GM10266 (cell line): ENCODE data around the gene SPATS2.
A peak's percentile ranks its signal among the peaks of the same experiment; 100 is the strongest.
"Not testable (repeated sequence)": the region's sequence is repeated elsewhere in the genome, so short reads cannot be mapped to it uniquely, and the experiment has no call there.

Source experiments
- DNase-seq: peaks from one replicate; pipeline ENCODE4 v3.0.0; 2012; ENCODE audit errors: extremely low spot score
- CTCF ChIP-seq: IDR thresholded peaks from 2 replicates; pipeline ENCODE4 v1.5.1; 2012; ENCODE audit warnings: mild to moderate bottlenecking, low read depth; ENCODE audit not compliant: control insufficient read depth, insufficient read depth; ENCODE audit errors: missing control alignments

The SPATS2 gene

DNA sequence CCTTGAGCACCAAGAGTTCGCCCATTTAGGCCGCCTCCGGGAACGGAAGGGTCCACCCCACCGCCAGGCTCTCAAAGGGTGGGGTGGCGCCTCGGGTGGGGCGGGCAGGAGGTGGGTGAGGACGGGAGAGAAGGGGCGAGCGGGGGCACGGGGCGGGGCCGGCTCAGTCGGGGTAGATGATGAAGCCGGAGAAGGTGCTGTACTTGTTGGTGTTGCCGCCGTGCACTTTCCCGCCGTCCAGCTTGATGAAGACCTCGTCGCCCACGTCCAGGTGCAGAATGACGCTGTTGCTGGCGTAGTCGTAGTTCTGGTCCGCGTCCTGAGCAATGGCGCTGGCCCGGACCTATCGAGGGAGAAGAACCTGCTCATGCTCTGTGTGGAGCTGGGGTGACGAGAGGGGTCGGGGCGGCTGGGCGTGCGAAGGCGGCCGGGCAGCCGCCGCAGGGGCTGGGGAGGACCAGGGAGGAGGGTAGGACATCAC is 34.3 kb upstream of the SPATS2 start:
- no peak for DNase-seq
- TF ChIP-seq CTCF, result no peak

DNA sequence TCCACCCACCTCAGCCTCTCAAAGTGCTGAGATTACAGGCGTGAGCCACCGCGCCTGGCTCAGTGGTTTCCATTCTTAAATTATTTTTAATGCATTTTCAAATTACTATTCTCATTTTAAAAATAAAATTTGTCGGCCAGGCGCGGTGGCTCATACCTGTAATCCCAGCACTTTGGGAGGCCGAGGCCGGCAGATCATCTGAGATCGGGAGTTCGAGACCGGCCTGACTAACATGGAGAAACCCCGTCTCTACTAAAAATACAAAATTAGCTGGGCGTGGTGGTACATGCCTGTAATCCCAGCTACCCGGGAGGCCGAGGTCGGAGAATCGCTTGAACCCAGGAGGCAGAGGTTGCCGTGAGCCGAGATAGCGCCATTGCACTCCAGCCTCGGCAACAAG is 33.5 kb upstream of the SPATS2 start:
- not testable (repeated sequence) for DNase-seq

DNA sequence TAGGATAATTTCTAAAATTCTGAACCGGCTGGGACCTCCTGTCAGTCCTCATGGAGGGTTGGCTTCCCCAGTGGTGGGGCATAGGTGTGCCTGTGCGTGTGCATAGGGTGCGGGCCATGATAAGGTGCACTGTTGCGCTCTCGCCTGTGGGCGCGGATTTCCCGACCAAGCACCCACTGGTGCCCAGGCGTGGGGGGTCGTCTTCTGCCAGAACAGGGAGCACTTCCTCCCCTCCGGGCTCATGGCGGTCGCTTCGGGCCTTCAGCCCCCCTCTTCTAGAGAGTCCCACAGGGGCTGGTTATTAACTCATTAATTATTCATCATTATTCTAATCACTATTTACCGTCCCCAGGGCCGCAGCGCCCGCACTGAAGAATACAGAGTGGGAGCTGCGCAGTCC is 33.0 kb upstream of the SPATS2 start:
- TF ChIP-seq CTCF, result no peak

GRCh38 chr12:49334681-49335080 is 32.6 kb upstream of the SPATS2 start:
- TF ChIP-seq CTCF, result no peak
- DNase-seq, result no peak

More for the DNA sequence above, 33.0 kb upstream of the SPATS2 start:
- DNase-seq, result no peak

DNA sequence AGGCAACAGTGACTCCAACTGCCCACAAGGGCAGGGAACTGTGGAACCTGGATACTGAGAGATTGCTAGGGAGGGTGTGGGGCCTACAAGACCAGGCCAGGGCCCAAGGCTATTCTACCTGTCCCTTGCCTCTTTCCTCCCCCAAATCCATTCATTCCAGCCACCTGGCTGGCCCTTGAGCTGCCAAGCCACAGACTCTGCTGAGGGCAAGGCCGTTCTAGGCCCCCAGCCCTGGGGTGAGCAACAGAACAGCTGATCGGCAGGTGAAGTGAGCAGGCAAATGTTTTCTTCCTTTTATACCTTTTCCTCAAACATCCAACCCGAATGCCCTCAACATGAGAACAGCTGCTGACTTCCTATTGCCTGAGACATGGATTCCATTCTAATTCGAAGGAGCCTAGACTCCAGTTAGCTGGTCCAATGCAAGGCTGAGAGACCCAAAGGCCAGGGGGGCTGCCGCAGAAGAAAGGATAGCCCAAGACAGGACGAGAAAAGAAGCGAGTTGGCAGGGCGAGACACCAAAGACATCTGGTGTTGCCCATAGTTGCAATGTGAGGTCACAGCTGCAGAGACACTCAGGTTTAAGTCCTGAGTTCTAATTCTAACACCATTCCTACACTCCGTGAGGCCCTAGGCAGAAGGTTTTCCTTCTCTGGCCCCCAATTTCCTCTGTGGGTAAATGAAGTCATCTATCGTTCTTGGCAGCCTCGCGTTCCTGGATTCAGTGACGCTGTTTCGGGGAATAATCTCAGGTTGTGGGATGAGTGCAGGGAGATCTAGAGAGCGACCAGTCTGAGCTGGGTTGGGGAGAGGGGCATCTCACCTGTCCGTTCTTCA is 31.9 kb upstream of the SPATS2 start:
- no peak for DNase-seq
- TF ChIP-seq CTCF, result no peak

GRCh38 chr12:49335955-49336644 is 31.2 kb upstream of the SPATS2 start:
- DNase-seq, result no peak
- TF ChIP-seq CTCF, result no peak

DNA sequence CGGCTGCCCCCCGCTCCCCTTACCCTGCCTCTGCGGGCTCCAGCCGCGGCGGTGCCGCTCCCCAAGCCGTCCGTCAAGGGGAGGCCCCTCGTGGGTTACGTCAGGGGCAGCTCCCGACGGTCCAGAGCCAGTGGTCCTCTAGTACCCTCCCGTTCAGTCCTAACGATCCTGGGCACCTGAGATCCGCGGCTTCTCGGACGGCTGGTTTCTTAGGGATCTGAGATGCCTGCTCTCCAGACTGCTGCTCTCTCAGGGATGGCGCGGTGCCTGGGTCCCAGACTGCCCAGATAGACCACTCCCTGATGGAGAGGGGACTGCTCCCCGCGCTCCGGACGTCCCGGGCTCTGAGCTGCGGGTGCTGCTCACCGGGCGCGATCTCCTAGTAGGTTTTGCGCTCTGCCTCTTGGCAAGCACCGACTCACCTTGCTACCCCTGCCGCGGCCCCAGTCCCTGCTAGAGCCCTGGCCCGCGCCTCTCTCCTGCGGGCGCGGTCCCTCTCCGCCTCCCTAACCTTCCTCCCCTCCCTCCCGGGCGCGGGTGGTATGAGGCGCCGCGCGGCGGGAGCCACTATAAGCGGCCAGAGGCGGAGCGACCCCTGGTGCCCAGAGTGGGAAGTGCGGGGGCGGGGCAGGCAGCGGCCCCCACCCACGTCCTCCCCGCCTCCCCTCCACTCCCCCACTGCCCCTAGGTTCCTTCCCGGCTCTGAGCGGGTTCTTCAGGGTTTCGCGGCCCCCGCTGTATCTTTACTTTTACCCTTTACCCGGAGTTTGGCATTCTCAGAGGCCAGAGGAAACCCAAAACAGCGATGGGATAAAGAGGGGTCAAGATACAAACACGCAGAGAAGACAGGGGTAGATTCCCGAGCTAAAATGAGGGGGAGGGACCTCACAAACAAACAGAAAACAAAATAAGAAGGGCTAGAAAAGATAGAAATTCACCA is 30.3 kb upstream of the SPATS2 start, which contains the start of gene C1QL4:
Gene C1QL4, minus strand, starts transcription at position 544 of the 940 bp plus-strand sequence. CDS start 711 bp downstream, outside the sequence.
- DNase-seq, result peak; percentile 94
- peak; percentile 86 for TF ChIP-seq CTCF
